SHP77 (cell line): ENCODE data around the gene MINDY4.

Experiments used
- DNase-seq, 2 experiments: peaks; one replicate each; lab custom pipeline; 2025; lab: John Stamatoyannopoulos, UW

MINDY4 gene

GRCh38 chr7:30900803-30901362 is 129.7 kb downstream of the MINDY4 start:
- no peak for DNase-seq

- no peak for DNase-seq
These were observed 130.6 kb downstream of the MINDY4 start for GRCh38 chr7:30901856-30902255.

DNA sequence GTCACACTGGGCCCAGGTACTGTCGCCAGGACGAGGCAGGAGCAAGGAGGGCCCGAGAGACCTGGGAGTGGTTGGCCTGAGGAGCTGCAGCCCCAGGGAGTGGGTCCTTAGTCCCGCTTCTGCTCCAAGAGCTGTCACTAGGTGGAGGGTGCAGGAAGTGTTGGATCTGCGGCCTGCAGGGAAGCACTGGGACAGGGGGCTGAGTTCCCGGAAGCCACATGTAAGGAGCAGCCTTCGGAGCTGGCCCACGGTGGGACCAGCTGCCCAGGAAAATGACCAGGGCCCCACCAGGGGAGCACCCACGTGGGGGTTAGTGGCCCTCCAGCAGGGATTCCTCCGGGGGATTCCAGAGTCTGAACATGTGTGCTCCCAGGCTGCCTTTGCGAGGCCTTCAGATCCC is 131.2 kb downstream of the MINDY4 start:
- DNase-seq: no peak

- no peak for DNase-seq
These were observed 131.9 kb downstream of the MINDY4 start for GRCh38 chr7:30903146-30903545.

- DNase-seq: no peak
These were observed 133.3 kb downstream of the MINDY4 start for GRCh38 chr7:30904561-30904960.

- DNase-seq: no peak
These were observed 134.1 kb downstream of the MINDY4 start for GRCh38 chr7:30905078-30906012.

DNA sequence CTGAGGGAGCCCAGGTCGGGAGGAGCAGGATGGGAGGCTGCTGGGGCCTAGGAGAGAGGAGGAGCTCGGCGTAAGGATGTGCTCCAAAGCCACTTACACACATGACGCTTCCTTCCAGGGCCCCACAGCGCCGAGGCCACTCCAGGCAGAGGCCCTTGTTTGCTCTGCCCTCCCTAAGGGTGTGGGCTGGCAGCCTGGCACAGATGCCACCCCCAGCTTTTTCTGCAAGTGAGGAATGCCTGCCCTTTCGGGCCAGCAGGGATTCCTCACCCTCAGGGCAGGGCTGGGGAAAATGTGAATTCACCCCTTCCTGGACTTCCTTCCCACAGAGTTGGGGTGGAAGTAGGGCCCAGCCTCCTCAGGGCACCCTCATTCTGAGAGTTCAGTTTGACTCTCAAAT is 134.8 kb downstream of the MINDY4 start:
- DNase-seq: no peak

GRCh38 chr7:30906515-30907240 is 135.5 kb downstream of the MINDY4 start:
- DNase-seq: no peak

- DNase-seq: no peak
These were observed 136.5 kb downstream of the MINDY4 start for GRCh38 chr7:30907527-30908267.

GRCh38 chr7:30908681-30909080 is 137.5 kb downstream of the MINDY4 start:
- no peak for DNase-seq

GRCh38 chr7:30909431-30909830 is 138.2 kb downstream of the MINDY4 start:
- no peak for DNase-seq

DNA sequence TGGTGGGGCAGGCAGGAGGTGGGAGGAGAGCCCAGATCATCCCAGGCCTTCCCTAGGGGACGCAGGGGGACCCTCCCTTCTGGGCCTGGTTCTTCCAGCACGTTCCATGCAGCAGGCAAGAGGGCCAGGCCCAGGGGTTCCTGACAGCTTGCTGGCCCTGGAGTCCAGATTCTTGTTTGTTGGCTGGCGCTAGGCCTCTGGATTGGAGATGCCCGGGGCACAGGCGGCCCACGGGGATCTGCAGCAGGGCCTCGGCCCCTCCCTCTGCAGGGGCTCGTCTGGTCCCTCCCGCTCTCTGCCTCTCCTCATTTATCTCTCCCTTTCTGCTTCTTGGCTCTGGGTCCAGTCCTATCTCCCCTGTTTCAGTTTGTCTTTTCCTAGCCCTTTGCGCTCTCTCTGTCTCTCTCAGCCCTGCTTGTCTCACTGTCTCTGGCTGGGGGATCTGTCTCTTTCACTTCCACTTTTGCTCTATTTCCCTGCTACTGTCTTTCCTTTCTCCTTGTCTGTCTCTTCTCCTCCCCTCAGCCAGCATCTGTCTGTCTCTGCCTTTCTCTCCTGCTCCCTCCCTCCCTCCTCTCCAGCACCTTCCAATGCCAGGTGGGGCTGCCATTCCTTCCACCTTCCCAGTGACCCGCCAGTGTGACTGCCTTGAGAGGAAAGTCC is 139.3 kb downstream of the MINDY4 start:
- DNase-seq: no peak

GRCh38 chr7:30911133-30911532 is 139.9 kb downstream of the MINDY4 start:
- DNase-seq: no peak

DNA sequence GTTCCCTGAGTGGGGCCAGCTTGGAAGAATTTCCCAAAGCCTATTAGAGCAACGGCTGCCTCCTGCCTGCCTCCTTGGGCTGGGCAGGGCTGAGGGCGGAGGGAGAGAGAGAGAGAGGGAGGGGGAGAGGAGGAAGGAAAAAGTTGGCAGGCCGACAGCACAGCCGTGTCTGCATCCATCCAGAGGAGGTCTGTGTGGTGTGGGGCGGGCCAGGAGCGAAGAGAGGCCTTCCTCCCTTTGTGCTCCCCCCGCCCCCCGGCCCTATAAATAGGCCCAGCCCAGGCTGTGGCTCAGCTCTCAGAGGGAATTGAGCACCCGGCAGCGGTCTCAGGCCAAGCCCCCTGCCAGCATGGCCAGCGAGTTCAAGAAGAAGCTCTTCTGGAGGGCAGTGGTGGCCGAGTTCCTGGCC is 140.3 kb downstream of the MINDY4 start, which contains the start of gene AQP1:
AQP1 (plus strand) TSS at position 293 of the 409 bp plus-strand sequence; CDS start at position 350, 57 bp downstream.
- DNase-seq: no peak

GRCh38 chr7:30912021-30912730 is 141.0 kb downstream of the MINDY4 start:
- no peak for DNase-seq

DNA sequence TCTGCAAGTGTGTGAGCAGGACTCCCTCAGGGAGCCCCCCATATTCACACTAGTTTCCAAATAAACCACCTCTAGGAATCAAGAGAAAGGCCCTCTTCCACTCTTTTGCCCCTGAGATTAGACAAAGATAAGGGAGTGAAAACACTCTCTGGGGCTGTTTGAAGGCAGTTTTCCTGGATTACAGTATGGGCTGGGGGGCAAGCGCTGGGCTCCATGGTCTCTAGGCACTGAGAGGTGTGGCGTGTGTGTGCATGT is 141.4 kb downstream of the MINDY4 start:
- no peak for DNase-seq

DNA sequence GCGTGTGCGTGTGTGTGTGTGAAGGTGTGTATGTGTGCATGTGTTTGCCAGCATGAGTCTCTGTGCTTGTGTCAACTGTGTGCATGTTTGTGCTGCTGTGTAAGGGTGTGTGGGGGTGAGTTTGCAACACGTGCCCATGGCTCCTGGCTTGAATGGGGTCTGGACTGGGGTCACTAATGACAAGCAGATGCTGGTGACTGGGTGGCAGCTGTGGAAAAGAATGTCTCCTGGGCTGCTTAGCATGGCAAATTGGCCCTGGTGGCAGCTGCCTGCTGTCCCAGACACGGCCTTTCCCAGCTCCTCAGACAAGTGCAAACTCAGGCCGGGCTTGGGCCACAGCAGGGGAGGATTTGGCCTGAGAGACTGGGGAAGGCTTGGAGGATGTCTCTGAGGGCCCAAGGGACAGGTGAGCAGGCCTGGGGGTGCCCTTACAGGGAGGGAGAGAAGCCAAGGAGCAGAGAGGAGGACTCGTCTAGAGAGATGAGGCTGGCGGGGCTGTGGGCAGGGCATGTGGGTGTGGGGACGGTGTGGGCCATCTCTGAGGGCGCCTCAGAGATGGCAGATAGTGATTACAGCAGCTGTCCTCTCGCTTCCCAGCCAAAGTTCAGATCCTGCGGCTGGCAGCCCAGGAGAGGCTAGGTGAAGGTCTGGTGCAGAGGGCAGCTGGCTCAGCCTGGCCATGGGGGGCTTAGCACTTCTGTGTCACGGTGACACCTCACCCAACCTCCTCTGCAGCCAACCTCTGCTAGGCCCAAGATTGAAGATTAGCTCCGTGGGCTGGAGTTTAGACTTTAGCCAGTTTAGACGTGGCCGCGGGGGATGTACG is 142.0 kb downstream of the MINDY4 start:
- DNase-seq: no peak

DNA sequence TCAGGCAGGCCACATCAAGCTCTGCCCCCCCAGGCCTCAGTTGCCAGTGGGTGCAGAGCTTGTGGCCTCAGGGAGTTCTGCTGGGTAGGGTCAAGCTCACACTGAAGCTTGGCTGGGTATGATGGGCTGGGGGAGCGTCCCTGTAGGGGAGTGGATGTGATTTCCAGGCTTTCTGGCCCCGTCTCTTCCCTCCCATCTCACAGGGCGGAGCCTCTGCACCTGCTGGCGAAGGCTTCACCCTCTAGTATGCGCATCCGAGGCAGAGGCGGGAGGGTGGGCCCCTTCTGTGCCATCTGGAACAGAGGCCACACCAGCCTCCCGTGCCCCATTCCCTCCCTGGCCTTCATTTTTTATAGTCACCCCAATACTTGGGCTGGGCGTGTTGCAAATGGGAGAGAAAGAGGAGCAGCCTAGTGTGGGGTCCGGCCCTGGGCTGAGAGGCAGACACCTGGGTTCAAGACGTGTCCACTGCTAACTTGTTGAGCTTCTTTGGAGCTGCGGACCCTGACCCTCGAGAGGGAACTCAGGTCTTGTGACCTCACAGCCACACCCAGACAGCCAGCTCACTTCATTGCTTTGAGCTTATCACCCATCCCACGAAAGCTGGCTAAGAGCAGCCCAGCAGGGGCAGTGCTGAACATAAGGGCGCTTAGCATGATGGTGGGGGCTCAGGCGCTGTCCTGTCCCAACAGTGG is 142.8 kb downstream of the MINDY4 start:
- DNase-seq: no peak

DNA sequence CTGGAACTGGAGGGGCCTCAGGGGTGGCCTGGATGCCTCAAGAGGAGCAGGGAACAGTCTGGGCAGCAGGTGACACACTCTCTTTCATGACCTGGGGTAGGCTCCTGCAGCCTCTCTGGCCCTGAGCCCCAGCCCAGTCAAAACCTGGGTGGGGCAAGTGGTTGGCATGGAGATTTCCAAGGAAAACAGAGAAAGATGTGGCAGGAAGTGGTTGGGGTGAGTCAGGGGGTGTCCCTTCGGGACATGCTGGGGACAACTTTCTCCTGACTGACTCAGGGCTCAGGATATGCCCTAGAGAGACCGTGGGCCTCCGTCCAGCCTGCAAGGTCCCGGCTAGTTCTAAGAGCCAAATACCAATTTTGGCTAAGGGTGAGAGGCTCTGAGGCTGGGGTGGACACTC is 143.4 kb downstream of the MINDY4 start:
- no peak for DNase-seq
